HEK293 (cell line): Measurements from ENCODE around the gene DCLRE1C.
A peak's percentile ranks its signal among the peaks of the same experiment; 100 is the strongest.
"Not testable (repeated sequence)": the region's sequence is repeated elsewhere in the genome, so short reads cannot be mapped to it uniquely, and the experiment has no call there.

Source experiments
- CTCF ChIA-PET: fragments of 350-600 bp; formaldehyde crosslinking; extraction: SDS; loops from one replicate; lab custom pipeline; 2021; ENCODE audit warnings: antibody characterized with exemption; lab: Yijun Ruan, JAX
- POLR2A ChIA-PET: fragments of 300-600 bp; formaldehyde crosslinking; extraction: SDS; loops from one replicate; lab custom pipeline; 2020; ENCODE audit warnings: antibody characterized with exemption, inconsistent platforms; lab: Yijun Ruan, JAX
- H3K27ac ChIP-seq: fragments of 200-500 bp; sonication (Bioruptor generic); 2 replicates; pipeline ENCODE4 v1.5.1; 2014; ENCODE audit warnings: low read depth, low read length, control low read depth, inconsistent platforms; ENCODE audit errors: extremely low read depth
- H3K36me3 ChIP-seq, 2 experiments: fragments of 200-500 bp in 1 of 2; sonication (Bioruptor generic) in 1 of 2; 1 replicate in 1 of 2; 2 replicates in 1 of 2; pipeline ENCODE4 v1.5.1; 2014 to 2017; ENCODE audit warnings: inconsistent platforms in 2 of 2, low read length in 2 of 2; ENCODE audit not compliant: control insufficient read depth in 2 of 2, insufficient read depth in 1 of 2
- H3K4me1 ChIP-seq: fragments of 200-500 bp; sonication (Bioruptor generic); 2 replicates; pipeline ENCODE4 v1.5.1; 2014; ENCODE audit warnings: mild to moderate bottlenecking, low read length, inconsistent platforms; ENCODE audit not compliant: control insufficient read depth, insufficient read depth
- H3K4me3 ChIP-seq: 2 replicates; pipeline ENCODE4 v1.5.1; 2011; ENCODE audit warnings: low read depth, mild to moderate bottlenecking, control low read depth, low read length, moderate library complexity
- H3K9me3 ChIP-seq: fragments of 200-500 bp; sonication (Bioruptor generic); 2 replicates; pipeline ENCODE4 v1.5.1; 2014; ENCODE audit warnings: low read depth, low read length, inconsistent platforms; ENCODE audit not compliant: control insufficient read depth, insufficient read depth
- CTCF ChIP-seq: fragments of 450-650 bp; formaldehyde crosslinking; IDR thresholded peaks from 2 replicates; pipeline ENCODE4 v1.5.1; 2016; ENCODE audit warnings: missing biosample characterization, missing genetic modification characterization
- GLIS2 ChIP-seq: fragments of 450-650 bp; formaldehyde crosslinking; IDR thresholded peaks from 2 replicates; pipeline ENCODE4 v1.5.1; 2016; ENCODE audit warnings: missing biosample characterization, missing genetic modification characterization
- KLF9 ChIP-seq: fragments of 450-650 bp; formaldehyde crosslinking; IDR thresholded peaks from 2 replicates; pipeline ENCODE4 v1.5.1; 2016; ENCODE audit warnings: missing biosample characterization, missing genetic modification characterization, low read depth
- PRDM10 ChIP-seq: fragments of 450-650 bp; formaldehyde crosslinking; IDR thresholded peaks from 2 replicates; pipeline ENCODE4 v1.5.1; 2016; ENCODE audit warnings: missing biosample characterization, missing genetic modification characterization
- PRDM6 ChIP-seq: fragments of 450-650 bp; formaldehyde crosslinking; IDR thresholded peaks from 2 replicates; pipeline ENCODE4 v1.5.1; 2017; ENCODE audit warnings: missing biosample characterization, missing genetic modification characterization
- SETDB1 ChIP-seq: IDR thresholded peaks from one replicate; pipeline ENCODE4 v1.6.1; 2017; ENCODE audit warnings: mild to moderate bottlenecking, low read length, moderate library complexity, mixed read lengths; ENCODE audit not compliant: insufficient read length
- SP2 ChIP-seq: fragments of 450-650 bp; formaldehyde crosslinking; IDR thresholded peaks from 2 replicates; pipeline ENCODE4 v1.5.1; 2016; ENCODE audit warnings: missing biosample characterization, missing genetic modification characterization
- SP3 ChIP-seq: fragments of 450-650 bp; formaldehyde crosslinking; IDR thresholded peaks from 2 replicates; pipeline ENCODE4 v1.5.1; 2016; ENCODE audit warnings: missing biosample characterization, missing genetic modification characterization
- ZBTB1 ChIP-seq: fragments of 450-650 bp; formaldehyde crosslinking; IDR thresholded peaks from 2 replicates; pipeline ENCODE4 v1.5.1; 2016; ENCODE audit warnings: missing biosample characterization, missing genetic modification characterization
- ZBTB21 ChIP-seq: fragments of 450-650 bp; formaldehyde crosslinking; IDR thresholded peaks from 2 replicates; pipeline ENCODE4 v1.5.1; 2017; ENCODE audit warnings: missing biosample characterization, missing genetic modification characterization
- ZNF248 ChIP-seq: fragments of 450-650 bp; formaldehyde crosslinking; IDR thresholded peaks from 2 replicates; pipeline ENCODE4 v1.5.1; 2017; ENCODE audit warnings: missing biosample characterization, missing genetic modification characterization
- ZNF335 ChIP-seq: fragments of 450-650 bp; formaldehyde crosslinking; conservative IDR thresholded peaks from 2 replicates; pipeline ENCODE4 v1.5.1; 2016; ENCODE audit warnings: missing biosample characterization, missing genetic modification characterization
- ZNF362 ChIP-seq: fragments of 450-650 bp; formaldehyde crosslinking; IDR thresholded peaks from 2 replicates; pipeline ENCODE4 v1.5.1; 2016; ENCODE audit warnings: missing biosample characterization, missing genetic modification characterization
- ZNF473 ChIP-seq: fragments of 450-650 bp; formaldehyde crosslinking; IDR thresholded peaks from 2 replicates; pipeline ENCODE4 v1.5.1; 2017; ENCODE audit warnings: missing biosample characterization, missing genetic modification characterization
- ZNF48 ChIP-seq: fragments of 450-650 bp; formaldehyde crosslinking; IDR thresholded peaks from 2 replicates; pipeline ENCODE4 v1.5.1; 2016; ENCODE audit warnings: missing biosample characterization, missing genetic modification characterization
- ZNF610 ChIP-seq: fragments of 450-650 bp; formaldehyde crosslinking; IDR thresholded peaks from 2 replicates; pipeline ENCODE4 v1.5.1; 2016; ENCODE audit warnings: missing biosample characterization, missing genetic modification characterization, borderline replicate concordance
- ZNF654 ChIP-seq: fragments of 450-650 bp; formaldehyde crosslinking; IDR thresholded peaks from 2 replicates; pipeline ENCODE4 v1.5.1; 2016; ENCODE audit warnings: low read depth, missing biosample characterization, missing genetic modification characterization
- ZNF792 ChIP-seq: fragments of 450-650 bp; formaldehyde crosslinking; IDR thresholded peaks from 2 replicates; pipeline ENCODE4 v1.5.1; 2016; ENCODE audit warnings: missing biosample characterization, missing genetic modification characterization
- ZNF830 ChIP-seq: fragments of 450-650 bp; IDR thresholded peaks from 2 replicates; pipeline ENCODE4 v1.5.0; 2018; ENCODE audit warnings: missing biosample characterization, missing genetic modification characterization, low read depth, mild to moderate bottlenecking, moderate library complexity
- ZXDB ChIP-seq: fragments of 450-650 bp; formaldehyde crosslinking; IDR thresholded peaks from 2 replicates; pipeline ENCODE4 v1.5.1; 2016; ENCODE audit warnings: missing biosample characterization, missing genetic modification characterization

DCLRE1C gene

GRCh38 chr10:14975672-14976273 lies 21.9 kb upstream of the DCLRE1C start (continued):
- TF ChIP-seq GLIS2 = no peak
- TF ChIP-seq ZNF830 (tag by site-specific recombination) = no peak
- no peak for TF ChIP-seq ZNF48 (tag by site-specific recombination)
- no peak for TF ChIP-seq ZBTB1 (tag by site-specific recombination)
- no peak for TF ChIP-seq KLF9 (tag by site-specific recombination)
- TF ChIP-seq SP2 (tag by site-specific recombination) = no peak
- TF ChIP-seq ZNF654 (tag by site-specific recombination) = 0 out of 2 replicates have a peak, but pooled peaks have one; percentile 15
- no peak for TF ChIP-seq ZXDB (tag by site-specific recombination)
- no peak for TF ChIP-seq ZNF792 (tag by site-specific recombination)
- TF ChIP-seq CTCF (tag by site-specific recombination) = peak; percentile 62
- no peak for TF ChIP-seq ZBTB21 (tag by site-specific recombination)

- POLR2A ChIA-PET, H3K27ac ChIP-seq: not testable (repeated sequence)
- CTCF ChIA-PET = interaction anchor here (0.6 kb wide), 1 partner anchor 198 kb away, joined by 3 read pairs; no protein-coding TSS in a partner anchor
Observed at GRCh38 chr10:14974153-14974998, 20.5 kb upstream of the DCLRE1C start.

GRCh38 chr10:14971867-14972448 lies 18.1 kb upstream of the DCLRE1C start:
- ChIA-PET CTCF (interaction anchor here (0.6 to 1.8 kb wide), 47 partner anchors 10 to 1181 kb away, joined by 3 to 21 read pairs (median 4); partner anchors contain the start of genes DCLRE1C, MEIG1 and SUV39H2), POLR2A (interaction anchor here (1.7 kb wide), 1 partner anchor 18 kb away, joined by 7 read pairs; the partner anchor contains the start of gene DCLRE1C)
- no peaks in the 10 kb centered on the region for H3K4me1 ChIP-seq
- no peak overlapping the region for H3K27ac ChIP-seq
- H3K36me3 ChIP-seq = no peaks in the 10 kb centered on the region
- no peaks in the 10 kb centered on the region for H3K9me3 ChIP-seq
- H3K4me3 ChIP-seq = no peak overlapping the region
- TF ChIP-seq ZNF248 (tag by site-specific recombination) = no peak
- no peak for TF ChIP-seq SETDB1
- TF ChIP-seq SP3 (tag by site-specific recombination) = no peak
- TF ChIP-seq ZNF610 = no peak
- TF ChIP-seq PRDM6 = no peak
- TF ChIP-seq ZNF473 (tag by site-specific recombination) = no peak
- 0 out of 2 replicates have a peak, but pooled peaks have one; percentile 16 for TF ChIP-seq ZNF335 (tag by site-specific recombination)
- TF ChIP-seq PRDM10 (tag by site-specific recombination) = peak; percentile 93
- 0 out of 2 replicates have a peak, but pooled peaks have one; percentile 47 for TF ChIP-seq ZNF362

More at GRCh38 chr10:14974153-14974998, 20.5 kb upstream of the DCLRE1C start:
- not testable (repeated sequence) for H3K9me3 ChIP-seq, H3K36me3 ChIP-seq, H3K4me3 ChIP-seq, H3K4me1 ChIP-seq
